Effector CD4-positive, alpha-beta T cell (primary cell): ENCODE measurements around the gene RPP40.
"Not testable (repeated sequence)": the region's sequence is repeated elsewhere in the genome, so short reads cannot be mapped to it uniquely, and the experiment has no call there.

Experiments
- DNase-seq: peaks from one replicate; pipeline ENCODE4 v3.0.0-alpha.2; 2020

Gene RPP40

GRCh38 chr6:5014072-5014561 lies 10.3 kb upstream of the RPP40 start:
- no peak for DNase-seq

GRCh38 chr6:5012519-5012918 lies 8.7 kb upstream of the RPP40 start:
- no peak for DNase-seq

- no peak for DNase-seq
Measured at GRCh38 chr6:5011346-5011745, 7.5 kb upstream of the RPP40 start.

- no peak for DNase-seq
Measured at GRCh38 chr6:5007531-5007930, 3.7 kb upstream of the RPP40 start.

- DNase-seq: no peak
Measured at GRCh38 chr6:5006222-5006621, 2.4 kb upstream of the RPP40 start.

- DNase-seq: not testable (repeated sequence)
Measured at GRCh38 chr6:5005038-5005433, 1.2 kb upstream of the RPP40 start.

- no peak for DNase-seq
Measured at GRCh38 chr6:5004373-5005037, 668 bp upstream of the RPP40 start.

GRCh38 chr6:4999586-4999985 lies 4.3 kb downstream of the RPP40 start:
- DNase-seq: no peak

- no peak for DNase-seq
Measured at GRCh38 chr6:4997862-4998261, 6.0 kb downstream of the RPP40 start.

GRCh38 chr6:4994741-4995140 lies 9.1 kb downstream of the RPP40 start:
- DNase-seq: no peak

GRCh38 chr6:4987432-4987831 lies 16.4 kb downstream of the RPP40 start:
- no peak for DNase-seq

GRCh38 chr6:4986999-4987398 lies 16.8 kb downstream of the RPP40 start:
- no peak for DNase-seq

- no peak for DNase-seq
Measured at GRCh38 chr6:4983322-4983721, 20.5 kb downstream of the RPP40 start.

- DNase-seq: no peak
Measured at GRCh38 chr6:4981761-4982160, 22.1 kb downstream of the RPP40 start.

- no peak for DNase-seq
Measured at GRCh38 chr6:4979426-4979825, 24.4 kb downstream of the RPP40 start.

- no peak for DNase-seq
Measured at GRCh38 chr6:4977468-4977867, 26.4 kb downstream of the RPP40 start.

GRCh38 chr6:4975506-4975905 lies 28.3 kb downstream of the RPP40 start:
- no peak for DNase-seq

- DNase-seq: no peak
Measured at GRCh38 chr6:4974962-4975361, 28.9 kb downstream of the RPP40 start.

- no peak for DNase-seq
Measured at GRCh38 chr6:4973982-4974745, 29.7 kb downstream of the RPP40 start.

GRCh38 chr6:4973415-4973814 lies 30.4 kb downstream of the RPP40 start:
- no peak for DNase-seq

- no peak for DNase-seq
Measured at GRCh38 chr6:4972438-4972837, 31.4 kb downstream of the RPP40 start.

- no peak for DNase-seq
Measured at GRCh38 chr6:4971851-4972250, 32.0 kb downstream of the RPP40 start.

- no peak for DNase-seq
Measured at GRCh38 chr6:4970739-4971395, 33.0 kb downstream of the RPP40 start.
